GM12873 (cell line): ENCODE measurements around the gene ARHGEF37.

ENCODE experiments used
- TF ChIP-seq, protein P1 (sequence below): IDR thresholded peaks from 2 replicates; pipeline ENCODE4 v1.5.1; 2012; ENCODE audit warnings: low read depth, mild to moderate bottlenecking, moderate library complexity, low read length, control low read depth; ENCODE audit not compliant: insufficient read depth; ENCODE audit errors: missing control alignments

Gene ARHGEF37

DNA sequence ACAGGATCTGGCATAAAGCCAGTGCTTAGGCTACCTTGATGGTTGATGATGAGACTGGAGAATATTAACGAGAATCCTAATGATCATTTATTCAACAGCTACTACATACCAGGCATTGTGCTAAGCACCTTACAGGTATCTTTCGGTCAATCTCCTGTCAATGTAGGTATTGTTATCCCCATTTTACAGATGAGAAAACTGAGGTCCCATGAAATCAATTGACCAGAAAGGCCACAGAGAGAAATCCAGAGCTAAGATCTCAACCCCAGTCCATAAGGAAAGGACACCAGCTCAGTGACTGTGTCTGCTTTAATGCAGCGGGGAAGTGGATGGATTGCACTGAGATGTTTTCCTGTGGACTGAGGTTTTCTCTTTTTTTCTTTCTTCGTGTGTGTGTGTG, 63.3 kb downstream of the ARHGEF37 start:
- TF ChIP-seq, protein P1, sequence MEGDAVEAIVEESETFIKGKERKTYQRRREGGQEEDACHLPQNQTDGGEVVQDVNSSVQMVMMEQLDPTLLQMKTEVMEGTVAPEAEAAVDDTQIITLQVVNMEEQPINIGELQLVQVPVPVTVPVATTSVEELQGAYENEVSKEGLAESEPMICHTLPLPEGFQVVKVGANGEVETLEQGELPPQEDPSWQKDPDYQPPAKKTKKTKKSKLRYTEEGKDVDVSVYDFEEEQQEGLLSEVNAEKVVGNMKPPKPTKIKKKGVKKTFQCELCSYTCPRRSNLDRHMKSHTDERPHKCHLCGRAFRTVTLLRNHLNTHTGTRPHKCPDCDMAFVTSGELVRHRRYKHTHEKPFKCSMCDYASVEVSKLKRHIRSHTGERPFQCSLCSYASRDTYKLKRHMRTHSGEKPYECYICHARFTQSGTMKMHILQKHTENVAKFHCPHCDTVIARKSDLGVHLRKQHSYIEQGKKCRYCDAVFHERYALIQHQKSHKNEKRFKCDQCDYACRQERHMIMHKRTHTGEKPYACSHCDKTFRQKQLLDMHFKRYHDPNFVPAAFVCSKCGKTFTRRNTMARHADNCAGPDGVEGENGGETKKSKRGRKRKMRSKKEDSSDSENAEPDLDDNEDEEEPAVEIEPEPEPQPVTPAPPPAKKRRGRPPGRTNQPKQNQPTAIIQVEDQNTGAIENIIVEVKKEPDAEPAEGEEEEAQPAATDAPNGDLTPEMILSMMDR: no peak

GRCh38 chr5:149645236-149645635, 63.9 kb downstream of the ARHGEF37 start:
- TF ChIP-seq, protein P1: no peak

DNA sequence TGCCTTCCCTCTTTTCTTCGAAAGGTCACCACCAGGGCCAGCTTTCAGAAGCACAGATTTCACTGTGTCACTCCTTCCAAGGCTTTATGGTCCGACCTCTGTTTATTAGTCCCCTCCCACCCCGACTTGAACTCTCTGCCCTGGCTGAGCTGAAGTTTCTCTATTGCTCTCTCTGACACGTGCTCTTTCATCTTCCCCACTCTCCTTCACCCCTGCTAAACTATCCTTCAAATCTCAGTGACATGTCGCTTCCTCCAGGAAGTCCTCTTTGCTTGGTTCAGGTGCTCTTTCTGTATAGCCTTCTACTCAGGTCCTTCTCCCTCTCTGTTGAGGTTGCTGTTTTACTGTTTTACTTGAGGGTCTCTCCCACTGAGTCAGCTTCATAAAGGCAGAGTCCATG, 64.4 kb downstream of the ARHGEF37 start:
- TF ChIP-seq, protein P1: no peak

DNA sequence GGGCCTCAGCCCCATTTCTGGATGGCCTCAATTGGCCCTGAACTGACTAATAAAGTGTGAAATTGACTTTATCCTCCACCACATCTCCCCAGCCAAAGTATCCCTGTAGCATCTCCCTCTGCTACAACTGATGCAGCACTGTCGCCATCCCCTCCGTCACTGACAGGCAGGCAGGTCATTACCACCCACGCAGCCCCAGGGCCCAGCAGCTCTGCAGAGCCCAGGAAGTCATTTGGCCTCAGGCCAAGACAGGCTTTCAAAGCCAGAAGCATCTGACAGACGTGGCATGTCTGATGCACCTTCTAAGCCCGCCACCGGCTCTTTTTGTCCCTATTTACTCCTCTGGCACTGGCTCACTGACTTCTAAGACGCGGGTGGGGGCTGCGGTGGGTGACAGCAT, 65.3 kb downstream of the ARHGEF37 start:
- TF ChIP-seq, protein P1: no peak

DNA sequence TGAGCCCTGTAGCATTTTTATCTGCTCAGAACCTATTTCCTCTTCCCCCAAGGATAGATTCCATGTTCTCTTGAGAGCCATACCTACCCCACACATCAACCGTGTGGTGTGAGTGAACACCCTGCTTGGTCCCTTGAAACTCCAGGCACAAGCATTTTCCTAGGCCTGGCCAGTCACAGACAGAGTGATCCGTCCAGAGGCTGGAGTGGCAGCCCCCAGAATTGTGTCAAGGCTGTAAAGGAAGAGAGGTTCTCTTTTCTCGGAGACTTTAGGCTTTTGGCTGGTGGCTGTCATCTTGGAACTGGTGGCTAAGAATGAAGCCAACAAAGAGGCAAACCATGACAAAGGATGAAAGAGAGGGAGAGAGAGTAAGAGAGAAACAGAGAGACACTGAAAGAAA, 66.0 kb downstream of the ARHGEF37 start:
- TF ChIP-seq, protein P1: no peak

DNA sequence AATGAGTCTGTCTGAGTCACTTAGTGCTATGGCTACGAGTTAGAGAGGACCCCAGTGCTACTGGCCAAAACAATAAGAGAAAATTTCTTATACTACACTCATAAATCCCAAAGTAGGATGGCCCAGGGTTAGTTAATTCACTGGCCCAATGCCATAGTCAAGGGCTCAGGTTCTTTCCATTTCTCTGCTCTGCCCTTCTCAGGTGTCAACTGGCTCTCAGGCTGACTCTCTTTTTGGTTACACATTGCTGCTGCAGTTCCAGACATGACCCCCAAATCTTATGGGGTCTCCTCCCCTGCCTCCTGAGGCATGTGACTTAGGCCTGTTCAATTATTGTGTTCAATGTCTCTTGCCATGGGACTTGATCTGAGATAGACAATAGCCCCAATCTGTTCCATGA, 70.4 kb downstream of the ARHGEF37 start:
- TF ChIP-seq, protein P1: no peak

GRCh38 chr5:149652697-149653096, 71.4 kb downstream of the ARHGEF37 start:
- TF ChIP-seq, protein P1: no peak

DNA sequence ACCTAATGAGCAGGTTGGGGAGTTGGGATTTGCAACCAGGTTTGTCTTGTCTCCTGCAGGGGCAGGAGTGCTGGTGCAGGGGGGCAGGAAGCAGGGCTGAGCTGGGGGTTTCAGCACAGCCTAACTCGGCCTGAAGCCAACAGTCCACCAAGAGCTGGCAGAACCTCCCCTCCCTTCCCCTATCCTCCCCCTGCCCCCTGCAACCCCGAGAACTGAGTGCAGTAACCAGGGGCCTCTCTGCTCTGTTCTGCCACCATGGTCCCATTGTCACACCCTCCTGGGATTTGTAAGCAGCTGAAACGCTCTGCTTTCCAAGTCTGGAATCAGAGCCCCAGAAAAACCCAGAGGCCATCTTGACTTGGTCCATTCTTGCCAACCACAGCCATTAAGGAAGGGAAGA, 72.9 kb downstream of the ARHGEF37 start:
- TF ChIP-seq, protein P1: no peak
